GM19395 (cell line): ENCODE results near the gene TMEM140.
"Not testable (repeated sequence)": the region's sequence is repeated elsewhere in the genome, so short reads cannot be mapped to it uniquely, and the experiment has no call there.

ENCODE experiments used
- ATAC-seq: cut with Tn5 transposase; IDR thresholded peaks from one replicate; pipeline ENCODE4 v1.9.1; 2021; ENCODE audit warnings: mild to moderate bottlenecking, moderate library complexity; ENCODE audit not compliant: unreplicated experiment

TMEM140 gene

GRCh38 chr7:135147899-135148721, at the start of gene TMEM140:
TSS of gene TMEM140 (plus strand) at chr7:135148072. CDS start at chr7:135164442, 16,370 bp downstream.
- peak; percentile 69 for ATAC-seq

GRCh38 chr7:135098391-135098790, 49.5 kb upstream of the TMEM140 start:
- no peak for ATAC-seq

DNA sequence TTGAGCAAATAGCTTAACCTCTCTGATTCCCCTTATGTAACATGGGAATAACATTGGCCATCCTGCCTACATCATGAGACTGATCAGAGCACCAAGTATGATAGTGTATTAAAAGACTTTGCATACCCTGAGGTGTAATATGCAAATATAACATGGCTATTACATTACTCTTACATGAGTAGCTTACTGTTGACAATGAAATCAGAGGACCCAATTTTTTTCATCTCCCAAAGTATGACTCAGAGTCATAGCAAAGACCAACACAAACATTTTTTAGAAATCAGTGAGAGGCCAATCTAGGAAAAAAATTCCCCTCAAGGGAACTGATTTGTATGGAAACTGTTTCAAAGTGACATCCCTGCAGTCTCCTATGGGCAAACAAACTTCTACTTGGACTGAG, 47.0 kb upstream of the TMEM140 start:
- no peak for ATAC-seq

- peak; percentile 98 for ATAC-seq
These were observed 45.5 kb upstream of the TMEM140 start for GRCh38 chr7:135102372-135102771.

GRCh38 chr7:135109562-135109961, 38.3 kb upstream of the TMEM140 start:
- no peak for ATAC-seq

DNA sequence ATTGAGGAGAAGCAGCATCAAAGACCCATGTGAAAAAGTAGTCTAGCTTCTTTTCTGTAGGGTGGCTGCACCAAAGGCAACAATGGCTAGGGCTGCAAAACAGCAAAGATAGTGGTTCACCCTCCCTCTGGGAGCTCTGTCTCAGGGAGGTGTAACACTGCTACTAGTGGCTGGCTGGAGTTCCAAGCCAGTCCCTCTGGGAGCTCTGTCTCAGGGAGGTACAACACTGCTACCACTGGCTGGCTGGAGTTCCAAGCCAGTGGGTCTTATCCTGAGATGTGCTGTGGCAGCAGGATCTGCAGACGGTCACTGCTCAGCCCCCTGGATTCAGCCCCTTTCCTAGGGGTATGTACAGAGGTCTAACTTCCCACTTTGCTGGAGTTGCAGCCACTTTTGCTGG, 37.9 kb upstream of the TMEM140 start:
- ATAC-seq: no peak

DNA sequence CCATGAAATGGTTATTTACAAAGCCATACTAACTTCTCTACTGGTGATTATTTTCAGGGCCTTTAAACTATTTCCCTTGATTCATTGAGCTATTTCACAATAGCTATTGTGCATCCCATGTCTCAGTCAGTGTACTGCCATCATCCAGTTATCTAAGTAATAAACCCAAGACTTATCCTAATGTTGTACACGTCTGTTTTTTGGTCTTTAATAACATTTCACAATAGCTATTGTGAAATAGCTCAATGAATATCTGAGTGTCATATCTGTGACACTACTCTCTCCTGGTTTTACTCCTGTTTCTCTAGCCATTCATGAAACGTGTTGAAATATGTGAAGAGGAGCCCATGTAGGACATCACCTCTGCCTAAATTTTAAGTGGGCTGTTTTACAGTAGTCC, 36.5 kb upstream of the TMEM140 start:
- ATAC-seq: no peak

DNA sequence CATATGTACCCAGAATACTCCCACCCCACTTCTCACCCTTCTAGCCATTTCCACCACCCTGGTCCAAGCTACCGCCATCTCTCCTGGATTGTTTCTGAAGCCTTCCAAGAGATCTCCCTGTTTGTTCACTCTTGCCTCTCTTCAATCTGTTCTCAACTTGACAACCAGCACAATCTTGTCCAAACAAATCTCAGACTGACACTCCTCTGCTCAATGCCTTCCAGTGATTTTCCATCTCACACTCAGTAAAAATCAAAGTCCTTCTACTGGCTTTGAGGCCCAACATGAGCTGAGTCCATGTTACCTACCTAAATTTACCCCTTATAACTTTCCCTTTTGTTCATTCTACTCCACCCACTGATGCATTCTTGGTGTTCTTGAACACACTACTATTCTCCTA, 33.2 kb upstream of the TMEM140 start:
- ATAC-seq: no peak

DNA sequence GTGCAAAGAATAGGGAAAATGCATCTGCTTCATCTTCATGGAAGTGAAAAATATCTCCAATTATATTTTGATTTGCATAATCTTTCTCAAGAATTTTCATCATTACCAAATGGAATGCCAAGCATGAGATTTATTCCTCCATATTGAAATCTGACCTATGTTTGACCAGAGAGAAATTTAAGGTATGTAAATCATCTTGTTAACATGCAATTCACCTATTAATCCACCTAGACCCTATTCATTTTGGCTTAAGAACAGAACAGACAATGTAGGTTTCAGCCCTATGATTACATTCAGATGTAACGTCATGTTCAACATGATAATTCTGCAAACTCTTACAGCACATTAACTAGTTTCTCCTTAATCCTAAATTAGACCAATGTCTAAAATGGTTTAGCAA, 30.8 kb upstream of the TMEM140 start:
- no peak for ATAC-seq

DNA sequence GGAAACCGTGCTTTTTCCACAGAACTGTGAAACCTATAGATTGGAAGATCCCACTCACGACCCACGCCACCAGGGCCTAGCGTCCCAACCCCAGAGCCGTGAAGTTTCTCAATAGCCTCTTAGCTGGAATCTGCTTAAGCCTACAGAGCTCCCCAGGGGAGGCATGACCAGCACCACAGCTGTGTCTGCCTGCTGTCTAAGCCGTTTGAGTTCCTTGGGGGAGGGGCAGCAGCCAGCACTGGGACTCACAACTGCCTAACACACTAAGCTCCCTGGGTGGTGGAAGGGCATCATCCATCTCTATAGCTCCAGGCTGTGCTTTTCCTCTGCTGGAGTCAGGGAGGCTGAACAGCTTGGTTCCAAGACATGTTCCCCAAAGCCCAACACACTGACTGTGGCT, 26.0 kb upstream of the TMEM140 start:
- ATAC-seq: no peak

DNA sequence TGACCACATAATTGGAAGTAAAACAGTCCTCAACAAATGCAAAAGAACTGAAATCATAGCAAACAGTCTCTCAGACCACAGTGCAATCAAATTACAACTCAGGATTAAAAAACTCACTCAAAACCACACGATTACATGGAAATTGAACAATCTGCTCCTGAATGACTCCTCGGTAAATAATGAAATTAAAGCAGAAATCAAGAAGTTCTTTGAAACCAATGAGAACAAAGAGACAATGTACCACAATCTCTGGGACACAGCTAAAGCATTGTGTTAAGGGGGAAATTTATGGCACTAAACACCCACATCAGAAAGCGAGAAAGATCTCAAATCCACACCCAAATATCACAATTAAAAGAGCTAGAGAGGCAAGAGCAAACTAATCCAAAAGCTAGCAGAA, 23.2 kb upstream of the TMEM140 start:
- ATAC-seq: not testable (repeated sequence)

DNA sequence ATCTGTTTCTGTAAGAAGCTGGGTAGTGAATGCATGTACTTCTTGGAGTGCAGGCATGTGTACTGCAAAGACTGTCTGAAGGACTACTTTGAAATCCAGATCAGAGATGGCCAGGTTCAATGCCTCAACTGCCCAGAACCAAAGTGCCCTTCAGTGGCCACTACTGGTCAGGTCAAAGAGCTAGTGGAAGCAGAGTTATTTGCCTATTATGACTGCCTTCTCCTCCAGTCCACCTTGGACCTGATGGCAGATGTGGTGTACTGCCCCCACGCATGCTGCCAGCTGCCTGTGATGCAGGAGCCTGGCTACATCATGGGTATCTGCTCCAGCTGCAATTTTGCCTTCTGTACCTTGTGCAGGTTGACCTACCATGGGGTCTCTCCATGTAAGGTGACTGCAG, 18.9 kb upstream of the TMEM140 start:
- no peak for ATAC-seq

GRCh38 chr7:135129579-135129978, 18.3 kb upstream of the TMEM140 start:
- ATAC-seq: no peak

- ATAC-seq: no peak
These were observed 3.8 kb upstream of the TMEM140 start for GRCh38 chr7:135143885-135144668.

DNA sequence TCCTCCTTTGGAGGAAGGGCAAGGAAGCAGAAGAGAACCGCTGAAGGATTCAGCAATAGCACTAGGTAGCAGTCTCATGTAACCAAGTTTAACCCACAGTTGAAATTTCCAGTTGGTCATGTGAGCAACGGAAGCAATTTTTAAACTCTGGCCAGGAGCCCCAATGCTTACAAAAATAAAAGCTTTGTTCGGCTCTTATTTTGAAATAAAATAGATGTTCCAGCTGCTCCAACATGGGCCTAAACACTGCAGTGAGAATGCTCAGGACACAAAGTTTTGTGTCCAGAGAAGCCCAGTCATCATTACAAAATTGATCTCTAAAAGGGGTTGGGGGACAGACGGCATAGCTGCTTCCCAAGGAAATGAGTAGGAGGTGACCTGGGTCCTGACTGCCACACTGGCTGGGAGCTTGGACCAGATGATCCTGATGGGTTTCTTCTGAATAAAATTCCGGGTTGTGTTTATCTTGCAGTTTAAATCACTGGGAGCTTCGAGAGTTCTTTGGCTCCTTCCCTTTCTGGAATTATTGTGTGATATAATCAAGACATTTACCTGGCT, 452 bp upstream of the TMEM140 start:
- ATAC-seq: peak; percentile 11

GRCh38 chr7:135150072-135150782, 2.4 kb downstream of the TMEM140 start:
- ATAC-seq: no peak

DNA sequence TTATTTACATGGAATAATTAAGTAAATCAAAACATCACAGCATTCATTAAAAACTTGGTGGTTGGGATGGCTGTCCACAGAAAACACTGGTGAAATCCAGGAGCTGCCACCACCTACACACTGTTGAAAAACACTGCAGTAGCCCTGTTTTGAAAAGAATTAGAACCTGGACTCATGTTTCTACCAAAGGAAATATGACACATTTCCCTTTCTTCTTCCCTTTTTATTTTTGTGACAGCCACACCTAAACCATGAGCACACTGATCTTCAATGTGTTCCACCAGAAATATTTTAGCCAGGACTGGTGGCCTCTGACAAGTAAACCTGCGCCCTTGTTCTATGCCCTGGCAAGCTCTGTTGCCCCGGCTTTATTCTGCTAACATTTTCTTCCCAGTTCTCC, 3.3 kb downstream of the TMEM140 start:
- no peak for ATAC-seq

DNA sequence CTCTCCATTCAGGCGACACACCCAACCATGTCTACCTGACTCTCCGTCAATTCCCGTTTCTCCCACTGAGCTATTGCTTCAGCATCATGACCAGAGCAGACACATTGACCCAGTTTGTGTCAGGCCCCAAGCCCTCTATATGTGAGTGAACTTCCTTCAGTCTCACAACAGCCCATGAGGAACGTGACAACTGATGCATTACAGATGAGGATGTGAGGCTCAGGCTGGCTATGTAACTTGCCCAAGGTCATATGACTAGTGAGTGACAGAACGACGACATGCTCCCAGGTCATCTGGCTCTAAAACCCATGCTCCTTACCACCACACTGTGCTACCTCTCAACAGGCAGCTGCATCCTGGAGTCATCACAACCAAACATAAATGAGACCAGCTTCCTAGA, 3.7 kb downstream of the TMEM140 start:
- ATAC-seq: peak; percentile 29

GRCh38 chr7:135152442-135152841, 4.6 kb downstream of the TMEM140 start:
- no peak for ATAC-seq

- no peak for ATAC-seq
These were observed 6.9 kb downstream of the TMEM140 start for GRCh38 chr7:135154734-135155133.

- ATAC-seq: no peak
These were observed 8.4 kb downstream of the TMEM140 start for GRCh38 chr7:135156290-135156689.
